Measurements from ENCODE around the gene SNCA. TPM values are rescaled to one million over a fixed set of nuclear protein-coding genes. Genes with fewer than 3 reads are reported as not detected.

Gene SNCA
- total RNA-seq, 1 donor from 2014 or later = 2.4 TPM

DNA sequence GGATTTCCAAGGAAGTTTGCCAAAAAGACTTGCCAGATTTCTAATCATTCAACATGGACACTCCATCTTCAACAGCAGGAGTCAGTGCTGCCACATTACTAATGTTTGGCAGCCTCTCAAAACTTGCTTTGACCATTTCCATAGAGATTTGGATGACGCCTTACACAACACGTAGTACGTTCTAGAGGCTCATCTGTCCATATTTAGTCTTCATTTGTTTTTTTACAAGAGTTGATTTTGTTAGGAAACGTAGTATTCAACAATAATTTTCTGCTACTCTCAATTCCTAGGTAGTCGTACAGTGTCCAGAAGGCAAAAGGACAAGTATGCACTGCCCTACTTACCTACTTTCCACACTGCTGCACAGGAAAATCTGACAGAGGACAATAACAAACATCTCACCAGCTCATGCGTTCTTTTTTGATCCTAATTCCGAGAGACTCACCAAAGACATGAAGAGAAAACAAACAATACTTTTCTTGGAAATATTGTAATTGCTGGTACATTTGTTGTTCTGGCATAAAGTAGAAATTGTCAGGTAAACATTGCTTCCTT, 117.3 kb downstream of the SNCA start:
- no peak overlapping the region for H3K4me3 ChIP-seq (ENCODE audit: low read depth, low read length)
- DNase-seq (ENCODE audit: low read depth) = no peak
- TF ChIP-seq, protein P1, sequence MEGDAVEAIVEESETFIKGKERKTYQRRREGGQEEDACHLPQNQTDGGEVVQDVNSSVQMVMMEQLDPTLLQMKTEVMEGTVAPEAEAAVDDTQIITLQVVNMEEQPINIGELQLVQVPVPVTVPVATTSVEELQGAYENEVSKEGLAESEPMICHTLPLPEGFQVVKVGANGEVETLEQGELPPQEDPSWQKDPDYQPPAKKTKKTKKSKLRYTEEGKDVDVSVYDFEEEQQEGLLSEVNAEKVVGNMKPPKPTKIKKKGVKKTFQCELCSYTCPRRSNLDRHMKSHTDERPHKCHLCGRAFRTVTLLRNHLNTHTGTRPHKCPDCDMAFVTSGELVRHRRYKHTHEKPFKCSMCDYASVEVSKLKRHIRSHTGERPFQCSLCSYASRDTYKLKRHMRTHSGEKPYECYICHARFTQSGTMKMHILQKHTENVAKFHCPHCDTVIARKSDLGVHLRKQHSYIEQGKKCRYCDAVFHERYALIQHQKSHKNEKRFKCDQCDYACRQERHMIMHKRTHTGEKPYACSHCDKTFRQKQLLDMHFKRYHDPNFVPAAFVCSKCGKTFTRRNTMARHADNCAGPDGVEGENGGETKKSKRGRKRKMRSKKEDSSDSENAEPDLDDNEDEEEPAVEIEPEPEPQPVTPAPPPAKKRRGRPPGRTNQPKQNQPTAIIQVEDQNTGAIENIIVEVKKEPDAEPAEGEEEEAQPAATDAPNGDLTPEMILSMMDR (conservative IDR thresholded peaks at IDR 0.05; ENCODE audit: low read depth, low read length) = no peak

DNA sequence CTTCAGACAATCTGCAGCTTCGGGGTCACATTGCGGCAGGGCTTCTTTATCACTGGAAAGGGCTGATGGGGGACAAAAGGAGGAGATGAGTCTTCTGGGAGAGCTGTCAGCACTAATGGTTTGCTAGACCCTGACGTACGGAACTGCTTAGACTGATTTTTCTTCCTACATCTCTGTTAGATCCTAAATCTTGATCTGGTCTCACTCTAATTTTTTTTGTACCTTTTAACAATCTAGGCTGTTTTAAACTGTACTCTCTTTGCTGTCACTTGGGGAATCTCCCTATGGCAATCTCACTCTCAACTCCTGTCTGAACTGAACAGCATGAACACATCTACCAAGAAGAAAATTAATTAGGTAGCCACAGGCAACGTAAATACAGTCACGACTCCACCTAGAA, 120.1 kb downstream of the SNCA start:
- H3K4me3 ChIP-seq (ENCODE audit: low read depth, low read length) = no peak overlapping the region
- DNase-seq (ENCODE audit: low read depth) = no peak
- TF ChIP-seq, protein P1 (conservative IDR thresholded peaks at IDR 0.05; ENCODE audit: low read depth, low read length) = no peak

DNA sequence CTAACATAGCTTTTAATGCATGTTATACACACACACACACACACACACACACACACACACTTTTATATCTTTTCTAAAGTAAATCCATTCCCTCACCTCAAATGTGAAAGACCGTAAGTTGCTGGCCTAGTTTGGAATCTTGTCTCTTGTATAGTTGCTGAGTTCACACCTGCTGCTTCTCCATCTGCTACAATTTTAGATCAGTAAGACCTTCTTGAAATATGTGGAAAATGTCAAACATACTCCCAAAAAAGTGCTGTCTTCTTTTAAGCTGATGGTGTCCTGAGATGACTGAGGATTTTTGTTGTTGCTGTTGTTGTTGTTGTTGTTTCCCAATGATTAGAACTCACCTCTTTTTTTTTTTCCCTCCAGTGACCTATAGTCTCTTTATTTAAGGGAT, 121.3 kb downstream of the SNCA start:
- TF ChIP-seq, protein P1 (conservative IDR thresholded peaks at IDR 0.05; ENCODE audit: low read depth, low read length) = no peak
- H3K4me3 ChIP-seq (ENCODE audit: low read depth, low read length) = no peak overlapping the region
- DNase-seq (ENCODE audit: low read depth) = no peak

DNA sequence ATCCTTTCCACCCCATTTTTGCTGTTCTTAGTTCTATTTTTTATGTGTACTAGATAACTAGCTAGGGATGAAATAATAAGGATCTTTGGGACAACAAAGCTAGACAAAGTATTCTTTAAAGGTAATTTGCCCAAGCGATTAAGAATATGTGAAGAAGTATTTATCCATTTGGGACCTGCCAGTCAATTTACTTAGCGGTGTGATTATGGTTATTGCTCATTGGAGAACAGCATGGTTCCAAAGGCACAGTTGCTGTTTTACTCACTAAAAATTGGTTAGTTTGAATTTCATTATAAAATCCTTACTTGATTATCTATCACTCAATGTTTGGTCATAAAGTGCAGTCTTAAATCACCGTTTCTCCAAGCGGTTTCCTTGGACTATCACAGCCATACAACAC, 124.1 kb downstream of the SNCA start:
- TF ChIP-seq, protein P1 (conservative IDR thresholded peaks at IDR 0.05; ENCODE audit: low read depth, low read length) = no peak

DNA sequence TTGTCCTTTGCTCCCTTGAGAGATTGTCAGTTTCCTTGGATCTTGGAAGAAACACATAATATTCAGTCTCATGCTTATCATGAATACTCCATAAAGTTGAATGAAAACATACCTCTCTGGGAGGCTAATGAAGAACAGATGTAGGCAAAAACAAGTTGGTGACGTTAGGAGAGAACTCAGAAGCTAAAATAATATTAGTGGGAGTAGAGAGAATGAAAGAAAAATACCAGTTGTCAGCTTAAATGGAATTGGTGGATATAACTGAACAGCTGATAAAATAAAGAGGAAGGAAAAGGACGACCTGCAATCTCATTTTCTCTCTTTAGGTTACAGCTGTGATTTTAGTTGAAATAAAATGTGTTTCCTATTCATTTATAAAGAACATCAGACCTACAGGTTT, 124.8 kb downstream of the SNCA start:
- DNase-seq (ENCODE audit: low read depth) = no peak
- TF ChIP-seq, protein P1 (conservative IDR thresholded peaks at IDR 0.05; ENCODE audit: low read depth, low read length) = no peak
- no peak overlapping the region for H3K4me3 ChIP-seq (ENCODE audit: low read depth, low read length)

More for the DNA sequence above, 124.1 kb downstream of the SNCA start:
- no peak for DNase-seq (ENCODE audit: low read depth)
- H3K4me3 ChIP-seq (ENCODE audit: low read depth, low read length) = no peak overlapping the region

DNA sequence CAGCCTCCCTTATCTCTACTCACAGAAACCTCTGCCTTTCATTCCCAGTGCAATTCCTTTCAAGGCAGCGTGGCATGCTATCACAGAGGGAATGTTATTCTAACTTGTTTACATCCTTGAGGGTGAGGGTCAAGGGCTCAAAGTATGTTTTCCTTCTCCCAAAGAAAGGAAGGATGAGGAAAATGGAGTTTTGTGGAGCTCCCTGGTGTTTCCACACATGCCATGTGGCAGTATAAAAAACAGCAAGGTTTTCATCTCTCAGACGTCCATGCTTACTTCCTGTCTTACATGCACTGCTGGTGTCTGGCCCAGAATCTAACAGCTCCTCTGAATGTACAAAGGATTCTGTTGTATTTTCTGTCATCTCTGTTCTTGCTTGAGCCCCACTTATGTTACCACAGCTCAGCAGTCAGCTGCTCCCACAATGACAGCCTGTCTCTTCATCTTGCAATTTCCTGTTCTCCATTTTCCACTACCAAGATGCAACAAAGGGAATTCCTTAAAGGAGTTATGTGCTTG, 128.0 kb downstream of the SNCA start:
- H3K4me3 ChIP-seq (ENCODE audit: low read depth, low read length) = no peak overlapping the region
- TF ChIP-seq, protein P1 (conservative IDR thresholded peaks at IDR 0.05; ENCODE audit: low read depth, low read length) = no peak
- DNase-seq (ENCODE audit: low read depth) = no peak

DNA sequence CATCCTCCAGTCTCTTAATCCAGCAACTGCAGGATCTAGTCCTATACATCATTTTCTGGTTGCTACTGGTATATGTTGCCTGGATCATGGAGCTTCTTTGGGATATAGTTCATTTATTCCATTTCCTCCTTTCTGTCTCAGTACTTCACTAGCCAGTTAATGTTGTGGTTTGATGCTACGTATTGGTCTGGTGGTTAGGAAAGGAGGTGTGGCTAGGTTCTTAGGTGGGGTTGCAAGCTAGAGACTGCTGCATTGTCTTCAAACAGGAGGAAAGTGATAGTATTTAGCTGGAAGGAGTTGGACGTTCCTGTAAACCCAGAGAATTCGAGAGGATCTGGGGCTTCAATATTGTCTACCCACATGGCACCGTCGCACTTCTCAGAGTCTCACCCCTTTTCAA, 129.5 kb downstream of the SNCA start:
- no peak for DNase-seq (ENCODE audit: low read depth)
- H3K4me3 ChIP-seq (ENCODE audit: low read depth, low read length) = no peak overlapping the region
- TF ChIP-seq, protein P1 (conservative IDR thresholded peaks at IDR 0.05; ENCODE audit: low read depth, low read length) = no peak
